Measurements from ENCODE around the gene ARL13B. TPM values are rescaled to one million over a fixed set of nuclear protein-coding genes. Genes with fewer than 3 reads are reported as not detected.
A peak's percentile ranks its signal among the peaks of the same experiment; 100 is the strongest.

ARL13B gene
- total and polyA plus RNA-seq, 2 of the 13 experiments (the other 11 are each of a cell fraction or from before 2014, with no cell fraction given) = 2.2 to 9.6 TPM

- no peak for TF ChIP-seq ZBTB39 (CRISPR knock-in tag; IDR thresholded peaks at IDR 0.05)
- TF ChIP-seq ZNF746 (CRISPR knock-in tag; IDR thresholded peaks at IDR 0.05) = no peak
- TF ChIP-seq, protein P1, sequence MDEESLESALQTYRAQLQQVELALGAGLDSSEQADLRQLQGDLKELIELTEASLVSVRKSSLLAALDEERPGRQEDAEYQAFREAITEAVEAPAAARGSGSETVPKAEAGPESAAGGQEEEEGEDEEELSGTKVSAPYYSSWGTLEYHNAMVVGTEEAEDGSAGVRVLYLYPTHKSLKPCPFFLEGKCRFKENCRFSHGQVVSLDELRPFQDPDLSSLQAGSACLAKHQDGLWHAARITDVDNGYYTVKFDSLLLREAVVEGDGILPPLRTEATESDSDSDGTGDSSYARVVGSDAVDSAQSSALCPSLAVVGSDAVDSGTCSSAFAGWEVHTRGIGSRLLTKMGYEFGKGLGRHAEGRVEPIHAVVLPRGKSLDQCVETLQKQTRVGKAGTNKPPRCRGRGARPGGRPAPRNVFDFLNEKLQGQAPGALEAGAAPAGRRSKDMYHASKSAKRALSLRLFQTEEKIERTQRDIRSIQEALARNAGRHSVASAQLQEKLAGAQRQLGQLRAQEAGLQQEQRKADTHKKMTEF (CRISPR knock-in tag; IDR thresholded peaks at IDR 0.05) = peak; percentile 55; the same call in 1 of the 2 replicates
- TF ChIP-seq GATAD1 (CRISPR knock-in tag; IDR thresholded peaks at IDR 0.05) = peak; percentile 90
- 0 out of 2 replicates have a peak, but pooled peaks have one; percentile 43 for TF ChIP-seq ZNF329 (CRISPR knock-in tag; IDR thresholded peaks at IDR 0.05; ENCODE audit: low read depth)
- TF ChIP-seq ZNF883 (CRISPR knock-in tag; IDR thresholded peaks at IDR 0.05; ENCODE audit: not compliant biosample characterization) = peak; percentile 30
- TF ChIP-seq ZNF770 (CRISPR knock-in tag; IDR thresholded peaks at IDR 0.05) = no peak
- peak; percentile 91 for TF ChIP-seq POGZ (CRISPR knock-in tag; IDR thresholded peaks at IDR 0.05)
- TF ChIP-seq HIVEP1 (CRISPR knock-in tag; IDR thresholded peaks at IDR 0.05) = peak; percentile 86
- TF ChIP-seq, protein P2, sequence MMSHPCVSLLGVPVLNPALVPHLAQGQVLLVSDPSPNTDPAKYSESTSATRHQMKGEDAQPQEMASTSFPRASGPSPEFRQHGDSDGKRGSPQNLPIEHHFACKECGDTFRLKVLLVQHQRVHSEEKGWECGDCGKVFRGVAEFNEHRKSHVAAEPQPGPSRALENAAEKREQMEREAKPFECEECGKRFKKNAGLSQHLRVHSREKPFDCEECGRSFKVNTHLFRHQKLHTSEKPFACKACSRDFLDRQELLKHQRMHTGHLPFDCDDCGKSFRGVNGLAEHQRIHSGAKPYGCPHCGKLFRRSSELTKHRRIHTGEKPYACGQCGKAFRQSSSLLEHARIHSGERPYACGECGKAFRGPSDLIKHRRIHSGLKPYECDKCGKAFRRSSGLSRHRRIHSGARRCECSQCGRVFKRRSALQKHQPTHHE (CRISPR knock-in tag; IDR thresholded peaks at IDR 0.05; ENCODE audit: borderline replicate concordance) = no peak
- TF ChIP-seq DMAP1 (CRISPR knock-in tag; IDR thresholded peaks at IDR 0.05) = peak; percentile 59; the same call in 1 of the 2 replicates
- TF ChIP-seq, protein P3, sequence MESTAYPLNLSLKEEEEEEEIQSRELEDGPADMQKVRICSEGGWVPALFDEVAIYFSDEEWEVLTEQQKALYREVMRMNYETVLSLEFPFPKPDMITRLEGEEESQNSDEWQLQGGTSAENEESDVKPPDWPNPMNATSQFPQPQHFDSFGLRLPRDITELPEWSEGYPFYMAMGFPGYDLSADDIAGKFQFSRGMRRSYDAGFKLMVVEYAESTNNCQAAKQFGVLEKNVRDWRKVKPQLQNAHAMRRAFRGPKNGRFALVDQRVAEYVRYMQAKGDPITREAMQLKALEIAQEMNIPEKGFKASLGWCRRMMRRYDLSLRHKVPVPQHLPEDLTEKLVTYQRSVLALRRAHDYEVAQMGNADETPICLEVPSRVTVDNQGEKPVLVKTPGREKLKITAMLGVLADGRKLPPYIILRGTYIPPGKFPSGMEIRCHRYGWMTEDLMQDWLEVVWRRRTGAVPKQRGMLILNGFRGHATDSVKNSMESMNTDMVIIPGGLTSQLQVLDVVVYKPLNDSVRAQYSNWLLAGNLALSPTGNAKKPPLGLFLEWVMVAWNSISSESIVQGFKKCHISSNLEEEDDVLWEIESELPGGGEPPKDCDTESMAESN (CRISPR knock-in tag; conservative IDR thresholded peaks at IDR 0.05) = peak; percentile 59; the same call in 1 of the 2 replicates
- peak; percentile 54; the same call in 1 of the 2 replicates for TF ChIP-seq ZNF547 (CRISPR knock-in tag; IDR thresholded peaks at IDR 0.05)
- TF ChIP-seq SIX4 (CRISPR knock-in tag; IDR thresholded peaks at IDR 0.05) = 0 out of 2 replicates have a peak, but pooled peaks have one; percentile 28
- TF ChIP-seq XRCC5 (optimal IDR thresholded peaks at IDR 0.05; ENCODE audit: low read length) = peak; percentile 61
- TF ChIP-seq SALL1 (CRISPR knock-in tag; IDR thresholded peaks at IDR 0.05) = peak; percentile 77
Measured at GRCh38 chr3:93979850-93980676, at the start of gene ARL13B (continued).
